Left renal cortex interstitium (tissue), 4 donors: Measurements from ENCODE around the gene CCDC152. TPM values are rescaled to one million over a fixed set of nuclear protein-coding genes. Genes with fewer than 3 reads are reported as not detected.
"Not testable (repeated sequence)": the region's sequence is repeated elsewhere in the genome, so short reads cannot be mapped to it uniquely, and the experiment has no call there.

Experiments used
- DNase-seq, 4 donors: peaks; one replicate each; pipeline ENCODE4 v3.0.0-alpha.2; 2013; ENCODE audit warnings: low read depth in 4 of 4, low spot score in 2 of 4, missing footprints in 1 of 4
- polyA plus RNA-seq, 4 donors: library from polyadenylated mRNA; unstranded; fragments of 120-200 nt; gene quantifications; one replicate each; pipeline ENCODE4 v1.2.1, GENCODE V29; 2013; ENCODE audit not compliant: insufficient read length in 4 of 4

CCDC152 gene
- polyA plus RNA-seq, 4 donors, result 10.0 to 16.3 (median 12.8) TPM

DNA sequence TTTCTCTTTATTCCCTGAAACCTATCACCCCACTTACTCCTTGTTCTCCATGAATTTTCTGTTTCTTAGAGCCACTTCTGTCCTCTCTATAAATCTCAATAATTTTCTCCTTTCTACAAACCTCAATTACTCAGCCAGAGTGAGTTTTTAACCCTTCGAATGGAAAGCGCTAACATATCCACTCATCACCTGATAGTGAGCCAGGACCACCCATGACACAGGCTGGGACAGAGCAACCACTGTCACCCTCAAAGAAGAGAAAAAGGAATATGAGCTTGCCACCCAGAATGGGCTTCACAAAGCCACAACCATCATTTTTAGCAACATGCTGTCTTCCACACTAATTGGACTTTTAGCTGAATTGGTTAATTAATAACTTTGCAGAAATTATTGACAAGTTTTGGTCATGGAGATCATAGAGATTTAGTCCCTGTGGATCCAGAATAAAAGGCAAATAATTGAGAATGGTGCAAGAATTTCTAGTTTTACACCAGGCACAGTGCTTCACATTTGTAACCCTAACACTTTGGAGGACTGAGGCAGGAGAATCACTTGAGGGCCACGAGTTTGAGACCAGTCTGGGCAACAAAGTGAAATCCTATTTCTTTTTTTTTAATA, 87.2 kb downstream of the CCDC152 start:
- DNase-seq, result no peak

- DNase-seq, result not testable (repeated sequence)
Observed at GRCh38 chr5:42844408-42844807, 87.8 kb downstream of the CCDC152 start.

DNA sequence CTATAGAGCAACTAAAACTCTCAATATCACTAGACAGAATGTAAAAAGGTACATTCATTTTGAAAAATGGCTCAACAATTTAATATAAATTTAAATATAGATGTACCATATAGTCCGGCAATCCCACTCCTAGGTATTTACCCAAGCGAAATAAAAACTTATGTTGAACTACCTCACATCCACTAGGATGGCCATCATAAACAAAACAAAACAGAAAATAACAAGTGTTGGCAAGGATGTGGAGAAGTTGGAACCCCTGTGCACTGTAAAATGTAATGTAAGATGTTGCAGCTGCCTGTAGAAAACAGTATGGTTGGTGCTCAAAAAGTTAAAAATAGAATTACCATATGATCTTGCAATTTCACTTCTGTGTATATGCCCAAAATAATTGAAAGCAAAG, 91.9 kb downstream of the CCDC152 start:
- DNase-seq, result no peak

DNA sequence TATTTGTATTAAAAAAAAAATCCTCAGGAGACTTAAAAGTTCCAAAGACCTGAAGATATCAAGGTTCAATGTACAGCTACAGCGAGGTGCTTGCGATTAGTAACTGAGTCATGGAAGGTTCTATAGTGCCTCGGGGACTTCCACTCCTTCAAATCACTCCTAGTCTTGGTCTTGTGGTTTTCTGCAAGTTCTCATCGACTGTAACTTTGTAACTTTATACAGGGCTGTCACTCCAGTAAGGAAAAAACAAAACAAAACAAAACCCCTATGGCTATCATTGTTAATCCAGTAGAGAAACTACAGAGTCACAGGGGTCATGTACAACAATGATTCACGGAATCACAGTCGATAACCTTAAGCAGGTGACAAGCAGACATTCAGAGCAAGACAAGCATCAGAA, 94.9 kb downstream of the CCDC152 start:
- DNase-seq, result no peak

Other genes with a start within 250 kb of the CCDC152 start
- 100 to 1,000 TPM; 420 to 567 (median 423) TPM for gene SELENOP, start 55.1 kb downstream of the CCDC152 start, polyA plus RNA-seq